ENCODE measurements around the gene HSPA12A.

The HSPA12A gene

GRCh38 chr10:116744163-116744753 is 1.9 kb upstream of the HSPA12A start:
- DNase-seq (ENCODE audit: insufficient read length, low spot score) = no peak
- FAIRE-seq = no peak

GRCh38 chr10:116743266-116744064 is 1.1 kb upstream of the HSPA12A start:
- no peak for DNase-seq (ENCODE audit: insufficient read length, low spot score)
- FAIRE-seq = no peak

- no peak for DNase-seq (ENCODE audit: insufficient read length, low spot score)
- FAIRE-seq = no peak
Measured at GRCh38 chr10:116741391-116742351, 695 bp downstream of the HSPA12A start.

- no peak for FAIRE-seq
- no peak for DNase-seq (ENCODE audit: insufficient read length, low spot score)
Measured at GRCh38 chr10:116740971-116741370, 1.4 kb downstream of the HSPA12A start.

- FAIRE-seq (no peak), DNase-seq (ENCODE audit: insufficient read length, low spot score) (no peak)
Measured at GRCh38 chr10:116738339-116738738, 4.0 kb downstream of the HSPA12A start.

GRCh38 chr10:116737627-116738327 is 4.6 kb downstream of the HSPA12A start:
- FAIRE-seq (no peak), DNase-seq (ENCODE audit: insufficient read length, low spot score) (no peak)

GRCh38 chr10:116733566-116733965 is 8.8 kb downstream of the HSPA12A start:
- DNase-seq (ENCODE audit: insufficient read length, low spot score) (no peak), FAIRE-seq (no peak)

GRCh38 chr10:116732573-116732972 is 9.8 kb downstream of the HSPA12A start:
- FAIRE-seq (no peak), DNase-seq (ENCODE audit: insufficient read length, low spot score) (no peak)

GRCh38 chr10:116730464-116731260 is 11.7 kb downstream of the HSPA12A start:
- DNase-seq (ENCODE audit: insufficient read length, low spot score) (no peak), FAIRE-seq (no peak)

GRCh38 chr10:116729243-116729642 is 13.1 kb downstream of the HSPA12A start:
- DNase-seq (ENCODE audit: insufficient read length, low spot score) (no peak), FAIRE-seq (no peak)

GRCh38 chr10:116728526-116729096 is 13.8 kb downstream of the HSPA12A start:
- FAIRE-seq = no peak
- DNase-seq (ENCODE audit: insufficient read length, low spot score) = no peak

GRCh38 chr10:116723428-116724281 is 18.7 kb downstream of the HSPA12A start:
- FAIRE-seq = no peak
- no peak for DNase-seq (ENCODE audit: insufficient read length, low spot score)

- FAIRE-seq (no peak), DNase-seq (ENCODE audit: insufficient read length, low spot score) (no peak)
Measured at GRCh38 chr10:116722736-116723427, 19.5 kb downstream of the HSPA12A start.

- DNase-seq (ENCODE audit: insufficient read length, low spot score) = no peak
- no peak for FAIRE-seq
Measured at GRCh38 chr10:116721547-116722392, 20.6 kb downstream of the HSPA12A start.

GRCh38 chr10:116720668-116721546 is 21.5 kb downstream of the HSPA12A start:
- no peak for DNase-seq (ENCODE audit: insufficient read length, low spot score)
- FAIRE-seq = no peak

- DNase-seq (ENCODE audit: insufficient read length, low spot score) = no peak
- no peak for FAIRE-seq
Measured at GRCh38 chr10:116720241-116720643, 22.1 kb downstream of the HSPA12A start.
